IPS DF 4.7 (cell line): ENCODE data around the gene FEM1A.
"Not testable (repeated sequence)": the region's sequence is repeated elsewhere in the genome, so short reads cannot be mapped to it uniquely, and the experiment has no call there.

ENCODE experiments used
- DNase-seq: peaks from one replicate; pipeline ENCODE4 v3.0.0-alpha.2; 2013; ENCODE audit warnings: low spot score; ENCODE audit errors: extremely low read depth

FEM1A gene

GRCh38 chr19:4811328-4812131 is 20.0 kb downstream of the FEM1A start:
- DNase-seq, result no peak

GRCh38 chr19:4814625-4815425 is 23.3 kb downstream of the FEM1A start:
- no peak for DNase-seq

GRCh38 chr19:4815426-4816201 is 24.1 kb downstream of the FEM1A start:
- DNase-seq, result peak; percentile 79

GRCh38 chr19:4816202-4816949 is 24.8 kb downstream of the FEM1A start:
- no peak for DNase-seq

GRCh38 chr19:4816950-4817278 is 25.4 kb downstream of the FEM1A start:
- DNase-seq, result no peak

- DNase-seq, result no peak
Observed at GRCh38 chr19:4817467-4818277, 26.1 kb downstream of the FEM1A start.

GRCh38 chr19:4821265-4821664 is 29.7 kb downstream of the FEM1A start:
- no peak for DNase-seq

- DNase-seq, result not testable (repeated sequence)
Observed at GRCh38 chr19:4822354-4822753, 30.8 kb downstream of the FEM1A start.

GRCh38 chr19:4823577-4823976 is 32.0 kb downstream of the FEM1A start:
- no peak for DNase-seq

GRCh38 chr19:4829001-4829712 is 37.6 kb downstream of the FEM1A start:
- no peak for DNase-seq

GRCh38 chr19:4830332-4830731 is 38.8 kb downstream of the FEM1A start:
- DNase-seq, result no peak

GRCh38 chr19:4830768-4831265 is 39.3 kb downstream of the FEM1A start:
- no peak for DNase-seq

- no peak for DNase-seq
Observed at GRCh38 chr19:4831304-4831978, 39.9 kb downstream of the FEM1A start, which contains the start of gene TICAM1. Gene TICAM1 (minus strand): TSS chr19:4831712. CDS start chr19:4818377, 13,335 bp downstream.

GRCh38 chr19:4831979-4832340 is 40.4 kb downstream of the FEM1A start:
- not testable (repeated sequence) for DNase-seq

GRCh38 chr19:4832776-4833175 is 41.2 kb downstream of the FEM1A start:
- DNase-seq, result no peak

GRCh38 chr19:4839192-4839591 is 47.7 kb downstream of the FEM1A start:
- no peak for DNase-seq

- no peak for DNase-seq
Observed at GRCh38 chr19:4843647-4843965, 52.1 kb downstream of the FEM1A start.

- no peak for DNase-seq
Observed at GRCh38 chr19:4844348-4845179, 53.0 kb downstream of the FEM1A start.
